Measurements from ENCODE around the gene ZNF341.

DNA sequence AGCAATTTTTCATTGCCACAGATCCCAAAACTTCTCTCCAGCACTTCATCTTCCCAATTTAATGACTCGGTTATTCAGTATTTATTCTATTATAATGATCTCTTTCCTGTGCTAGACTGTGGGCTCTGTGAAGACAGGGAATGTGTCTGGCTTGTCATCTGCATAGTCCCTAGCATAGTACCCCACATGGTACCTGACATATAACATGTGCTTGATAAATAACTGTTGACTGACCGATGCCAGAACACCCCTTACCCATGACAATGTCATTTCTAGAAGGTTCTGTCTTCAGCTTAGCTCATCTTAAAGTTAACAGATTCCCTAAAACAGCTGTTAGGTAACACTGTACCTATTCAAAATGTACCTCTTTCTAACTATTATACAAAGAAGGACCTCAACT is 15.3 kb upstream of the ZNF341 start:
- TF ChIP-seq POLR2A (IDR thresholded peaks at IDR 0.05) (no peak), POLR2AphosphoS5 (IDR thresholded peaks at IDR 0.05) (no peak)
- TF ChIP-seq, protein P1, sequence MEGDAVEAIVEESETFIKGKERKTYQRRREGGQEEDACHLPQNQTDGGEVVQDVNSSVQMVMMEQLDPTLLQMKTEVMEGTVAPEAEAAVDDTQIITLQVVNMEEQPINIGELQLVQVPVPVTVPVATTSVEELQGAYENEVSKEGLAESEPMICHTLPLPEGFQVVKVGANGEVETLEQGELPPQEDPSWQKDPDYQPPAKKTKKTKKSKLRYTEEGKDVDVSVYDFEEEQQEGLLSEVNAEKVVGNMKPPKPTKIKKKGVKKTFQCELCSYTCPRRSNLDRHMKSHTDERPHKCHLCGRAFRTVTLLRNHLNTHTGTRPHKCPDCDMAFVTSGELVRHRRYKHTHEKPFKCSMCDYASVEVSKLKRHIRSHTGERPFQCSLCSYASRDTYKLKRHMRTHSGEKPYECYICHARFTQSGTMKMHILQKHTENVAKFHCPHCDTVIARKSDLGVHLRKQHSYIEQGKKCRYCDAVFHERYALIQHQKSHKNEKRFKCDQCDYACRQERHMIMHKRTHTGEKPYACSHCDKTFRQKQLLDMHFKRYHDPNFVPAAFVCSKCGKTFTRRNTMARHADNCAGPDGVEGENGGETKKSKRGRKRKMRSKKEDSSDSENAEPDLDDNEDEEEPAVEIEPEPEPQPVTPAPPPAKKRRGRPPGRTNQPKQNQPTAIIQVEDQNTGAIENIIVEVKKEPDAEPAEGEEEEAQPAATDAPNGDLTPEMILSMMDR (IDR thresholded peaks at IDR 0.05 in 8 of 11, conservative IDR thresholded peaks at IDR 0.05 in 3 of 11): no peak

Measured in spleen (tissue), 7 donors.